ENCODE data around the gene CLEC20A. TPM values are rescaled to one million over a fixed set of nuclear protein-coding genes. Genes with fewer than 3 reads are reported as not detected.

CLEC20A gene
- total RNA-seq, 2 donors from 2014 or later, result 0.48 TPM; not detected in 1

DNA sequence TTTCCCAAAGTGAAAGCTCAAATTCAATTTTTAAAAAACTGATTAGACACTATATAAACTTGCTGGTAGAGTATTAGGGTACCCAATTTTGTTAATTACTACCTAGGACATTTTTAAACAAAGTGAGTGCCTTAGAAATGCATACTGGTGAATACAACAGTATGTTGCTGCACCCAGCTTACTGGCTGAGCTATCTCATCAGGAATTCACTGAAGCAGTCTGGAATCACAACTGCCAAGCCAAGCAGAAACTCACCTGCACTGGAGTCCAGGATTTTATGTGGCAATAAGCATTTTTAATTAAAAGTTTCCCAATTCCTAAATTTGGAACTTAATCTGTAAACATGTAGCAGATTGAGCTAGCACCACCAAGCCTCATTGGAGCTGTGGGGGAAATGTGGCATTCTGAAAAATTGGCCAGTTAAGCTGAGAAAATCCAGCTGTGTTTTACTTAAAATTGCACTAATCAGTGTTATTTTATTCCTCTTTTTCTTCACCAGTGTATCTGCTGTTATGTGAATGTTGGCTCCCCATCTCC is 61.8 kb downstream of the CLEC20A start:
- no peaks in the 10 kb centered on the region for H3K4me1 ChIP-seq
- no peak for DNase-seq (ENCODE audit: low spot score)
- H3K27me3 ChIP-seq, result no peaks in the 10 kb centered on the region
- TF ChIP-seq, protein P1, sequence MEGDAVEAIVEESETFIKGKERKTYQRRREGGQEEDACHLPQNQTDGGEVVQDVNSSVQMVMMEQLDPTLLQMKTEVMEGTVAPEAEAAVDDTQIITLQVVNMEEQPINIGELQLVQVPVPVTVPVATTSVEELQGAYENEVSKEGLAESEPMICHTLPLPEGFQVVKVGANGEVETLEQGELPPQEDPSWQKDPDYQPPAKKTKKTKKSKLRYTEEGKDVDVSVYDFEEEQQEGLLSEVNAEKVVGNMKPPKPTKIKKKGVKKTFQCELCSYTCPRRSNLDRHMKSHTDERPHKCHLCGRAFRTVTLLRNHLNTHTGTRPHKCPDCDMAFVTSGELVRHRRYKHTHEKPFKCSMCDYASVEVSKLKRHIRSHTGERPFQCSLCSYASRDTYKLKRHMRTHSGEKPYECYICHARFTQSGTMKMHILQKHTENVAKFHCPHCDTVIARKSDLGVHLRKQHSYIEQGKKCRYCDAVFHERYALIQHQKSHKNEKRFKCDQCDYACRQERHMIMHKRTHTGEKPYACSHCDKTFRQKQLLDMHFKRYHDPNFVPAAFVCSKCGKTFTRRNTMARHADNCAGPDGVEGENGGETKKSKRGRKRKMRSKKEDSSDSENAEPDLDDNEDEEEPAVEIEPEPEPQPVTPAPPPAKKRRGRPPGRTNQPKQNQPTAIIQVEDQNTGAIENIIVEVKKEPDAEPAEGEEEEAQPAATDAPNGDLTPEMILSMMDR (IDR thresholded peaks at IDR 0.05), result no peak
- H3K9me3 ChIP-seq, result no peaks in the 10 kb centered on the region
- no peaks in the 10 kb centered on the region for H3K36me3 ChIP-seq
- no peak overlapping the region for H3K4me3 ChIP-seq
- H3K27ac ChIP-seq, result no peak overlapping the region

DNA sequence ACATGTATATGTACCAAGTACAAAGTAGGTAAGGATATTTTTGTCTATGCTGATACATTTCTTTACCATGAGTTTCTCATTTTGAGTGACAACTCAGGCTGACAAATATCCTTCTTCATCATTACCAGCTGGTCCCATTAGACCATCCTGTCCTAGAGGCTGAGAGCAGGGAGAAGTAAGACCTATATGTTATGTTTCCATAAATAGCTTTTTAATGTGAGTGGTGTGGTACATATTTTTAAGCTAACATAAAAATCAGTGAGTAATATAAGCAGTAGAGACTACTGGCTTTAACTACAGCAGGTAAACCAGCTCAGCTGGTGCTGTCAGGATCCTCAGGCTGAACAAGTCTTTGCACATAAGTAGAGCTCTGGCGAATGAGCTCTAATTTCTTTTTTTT is 62.4 kb downstream of the CLEC20A start:
- H3K4me3 ChIP-seq, result no peak overlapping the region
- DNase-seq (ENCODE audit: low spot score), result no peak
- H3K9me3 ChIP-seq, result no peaks in the 10 kb centered on the region
- TF ChIP-seq, protein P1 (IDR thresholded peaks at IDR 0.05), result no peak
- H3K27ac ChIP-seq, result no peak overlapping the region
- H3K27me3 ChIP-seq, result no peaks in the 10 kb centered on the region
- no peaks in the 10 kb centered on the region for H3K36me3 ChIP-seq
- H3K4me1 ChIP-seq, result no peaks in the 10 kb centered on the region

Other genes starting within 250 kb of the CLEC20A start
- under 1 TPM in 1 of 2 donors, not detected in 1; 0.33 TPM for gene TEX35, start 16.1 kb upstream of the CLEC20A start, total RNA-seq
- gene RALGPS2, start 228.3 kb upstream of the CLEC20A start, total RNA-seq, result 10 to 100 TPM in 1 of 2 donors, 1 to 10 TPM in 1; 9.0 to 16.1 TPM

Data from right atrium auricular region (tissue), 2 donors.